HCT116 (cell line): ENCODE results near the gene NEK5. TPM values are rescaled to one million over a fixed set of nuclear protein-coding genes. Genes with fewer than 3 reads are reported as not detected.

Source experiments
- ATAC-seq: fragments of 200-7000 bp; cut with Tn5 transposase; 2 replicates; pipeline ENCODE4 v1.9.1; 2020; ENCODE audit warnings: mild to moderate bottlenecking, moderate library complexity
- BruUV-seq: library from RNA; stranded (reverse); fragments of 400-500 nt; replicated peaks from 2 replicates; lab custom pipeline; 2021; lab: Mats Ljungman, UMichigan
- CTCF ChIA-PET: fragments of 300-600 bp; sonication (Branson Sonifier 250); formaldehyde crosslinking; loops from one replicate; lab custom pipeline; 2021; ENCODE audit warnings: antibody characterized with exemption; lab: Charles Lee
- POLR2A ChIA-PET: fragments of 300-600, 350-600 bp; sonication (Branson Sonifier 250); formaldehyde crosslinking; loops from one replicate; lab custom pipeline; 2021; ENCODE audit warnings: antibody characterized with exemption; lab: Charles Lee
- RAD21 ChIA-PET, 2 experiments: fragments of 300-600 bp; sonication (Branson Sonifier 250); formaldehyde crosslinking; loops; one replicate each; lab custom pipeline; 2023; ENCODE audit warnings: low total read pairs in 2 of 2; ENCODE audit not compliant: uncharacterized antibody in 2 of 2, unreplicated experiment in 2 of 2, low non-redundant PET in 1 of 2; lab: Charles Lee
- DNase-seq: peaks from one replicate; pipeline ENCODE4 v3.0.0-alpha.2; 2010; ENCODE audit warnings: low read depth, low spot score
- H2AFZ ChIP-seq: fragments of 200-600 bp; shearing (Covaris generic), sonication (generic); 2 replicates; pipeline ENCODE4 v1.6.1; 2017; ENCODE audit warnings: low read depth, mixed run types, mixed read lengths, antibody characterized with exemption, low read length; ENCODE audit not compliant: poor library complexity, severe bottlenecking
- H3K27ac ChIP-seq: 2 replicates; pipeline ENCODE4 v1.5.1; 2012; ENCODE audit warnings: low read depth, low read length
- H3K27me3 ChIP-seq: fragments of 200-600 bp; sonication (generic); 2 replicates; pipeline ENCODE4 v1.6.1; 2016; ENCODE audit warnings: mixed run types, low read length, mixed read lengths; ENCODE audit not compliant: insufficient read depth
- H3K36me3 ChIP-seq, 2 experiments: fragments of 200-500 bp in 1 of 2; fragments of 200-600 bp in 1 of 2; sonication (Bioruptor generic) in 1 of 2; sonication (generic) in 1 of 2; 2 replicates each; pipeline versions ENCODE4 v1.5.1 to v1.6.1; 2014 to 2016; ENCODE audit warnings: low read length in 2 of 2, inconsistent platforms in 1 of 2, mixed read lengths in 1 of 2, mixed run types in 1 of 2; ENCODE audit not compliant: insufficient read depth in 2 of 2, control insufficient read depth in 1 of 2
- H3K4me1 ChIP-seq, 2 experiments: fragments of 200-600 bp in 1 of 2; sonication (generic) in 1 of 2; 2 replicates each; pipeline versions ENCODE4 v1.5.1 to v1.6.1; 2012 to 2017; ENCODE audit warnings: low read length in 2 of 2, inconsistent platforms in 1 of 2, mild to moderate bottlenecking in 1 of 2, mixed read lengths in 1 of 2, mixed run types in 1 of 2, moderate library complexity in 1 of 2; ENCODE audit not compliant: insufficient read depth in 2 of 2, control insufficient read depth in 1 of 2
- H3K4me2 ChIP-seq: fragments of 200-600 bp; sonication (generic); 2 replicates; pipeline ENCODE4 v1.6.1; 2017; ENCODE audit warnings: mixed run types, low read length, mixed read lengths
- H3K4me3 ChIP-seq, 2 experiments: fragments of 200-600 bp in 1 of 2; sonication (generic) in 1 of 2; replicated peaks in 1 of 2; 2 replicates each; pipeline ENCODE4 v1.5.1; 2011 to 2016; ENCODE audit warnings: low read length in 2 of 2, control low read depth in 1 of 2, low read depth in 1 of 2, mild to moderate bottlenecking in 1 of 2, mixed read lengths in 1 of 2, mixed run types in 1 of 2
- H3K79me2 ChIP-seq: fragments of 200-600 bp; sonication (generic); 2 replicates; pipeline ENCODE4 v1.6.1; 2017; ENCODE audit warnings: mild to moderate bottlenecking, mixed run types, low read length, moderate library complexity, mixed read lengths; ENCODE audit not compliant: insufficient read depth
- H3K9ac ChIP-seq: fragments of 200-600 bp; sonication (generic); 2 replicates; pipeline ENCODE4 v1.6.1; 2016; ENCODE audit warnings: low read length, mixed read lengths
- H3K9me2 ChIP-seq: fragments of 200-600 bp; sonication (generic), shearing (Covaris generic); 2 replicates; pipeline ENCODE4 v1.6.1; 2017; ENCODE audit warnings: mixed run types, mild to moderate bottlenecking, moderate library complexity; ENCODE audit not compliant: insufficient read depth
- H3K9me3 ChIP-seq, 2 experiments: fragments of 200-500 bp in 1 of 2; fragments of 200-600 bp in 1 of 2; sonication (Bioruptor generic) in 1 of 2; sonication (generic) in 1 of 2; 2 replicates each; pipeline ENCODE4 v1.6.1; 2014 to 2017; ENCODE audit warnings: low read length in 2 of 2, mixed read lengths in 2 of 2, inconsistent platforms in 1 of 2, low read depth in 1 of 2, mild to moderate bottlenecking in 1 of 2, mixed run types in 1 of 2, moderate library complexity in 1 of 2; ENCODE audit not compliant: control insufficient read depth in 1 of 2, insufficient read depth in 1 of 2
- H4K20me1 ChIP-seq: fragments of 200-600 bp; sonication (generic), shearing (Covaris generic); 2 replicates; pipeline ENCODE4 v1.6.1; 2017; ENCODE audit warnings: mixed run types, mild to moderate bottlenecking, moderate library complexity; ENCODE audit not compliant: insufficient read depth
- CEBPB ChIP-seq: IDR thresholded peaks from 2 replicates; pipeline ENCODE4 v1.6.1; 2012; ENCODE audit warnings: low read depth
- EGR1 ChIP-seq: IDR thresholded peaks from 2 replicates; pipeline ENCODE4 v1.6.1; 2012; ENCODE audit warnings: low read depth
- EZH2phosphoT487 ChIP-seq: fragments of 200-600 bp; IDR thresholded peaks from 2 replicates; pipeline ENCODE4 v1.6.1; 2018; ENCODE audit warnings: antibody characterized with exemption, borderline replicate concordance
- FOSL1 ChIP-seq: IDR thresholded peaks from 2 replicates; pipeline ENCODE4 v1.6.1; 2012; ENCODE audit warnings: low read depth
- JUND ChIP-seq: IDR thresholded peaks from 2 replicates; pipeline ENCODE4 v1.6.1; 2012
- POLR2AphosphoS5 ChIP-seq: IDR thresholded peaks from 2 replicates; pipeline ENCODE4 v1.6.1; 2011; ENCODE audit warnings: mild to moderate bottlenecking, low read depth, low read length, moderate library complexity
- RAD21 ChIP-seq: IDR thresholded peaks from 2 replicates; pipeline ENCODE4 v1.6.1; 2012; ENCODE audit warnings: low read depth, mild to moderate bottlenecking
- SIN3A ChIP-seq: IDR thresholded peaks from 2 replicates; pipeline ENCODE4 v1.6.1; 2012; ENCODE audit warnings: low read depth
- SP1 ChIP-seq: IDR thresholded peaks from 2 replicates; pipeline ENCODE4 v1.6.1; 2012; ENCODE audit warnings: low read depth
- SRF ChIP-seq: IDR thresholded peaks from 2 replicates; pipeline ENCODE4 v1.6.1; 2012; ENCODE audit warnings: low read depth
- TCF7L2 ChIP-seq: IDR thresholded peaks from 2 replicates; pipeline ENCODE4 v1.7.0; 2011; ENCODE audit warnings: borderline replicate concordance, inconsistent platforms; ENCODE audit not compliant: insufficient read depth, insufficient read length; ENCODE audit errors: extremely low read depth
- YY1 ChIP-seq: IDR thresholded peaks from 2 replicates; pipeline ENCODE4 v1.6.1; 2011; ENCODE audit warnings: low read length, low read depth, moderate library complexity, mild to moderate bottlenecking; ENCODE audit not compliant: insufficient replicate concordance; ENCODE audit errors: extremely low read depth
- ZFX ChIP-seq: fragments of 450-650 bp; IDR thresholded peaks from 2 replicates; pipeline ENCODE4 v1.6.1; 2017
- ZNF274 ChIP-seq: fragments of 200-500 bp; sonication (Bioruptor generic); IDR thresholded peaks from 2 replicates; pipeline ENCODE4 v1.6.1; 2014; ENCODE audit warnings: mild to moderate bottlenecking, low read depth, low read length, inconsistent platforms
- intact Hi-C: fragments of 100-400 bp; cut with micrococcal nuclease; formaldehyde crosslinking; loops from 2 replicates; pipeline ENCODE4 v1.10.0; 2022
- total RNA-seq: library from RNA; stranded (reverse); gene quantifications from one replicate; pipeline ENCODE4 v1.2.1, GENCODE V29; 2021; ENCODE audit not compliant: unreplicated experiment
- TF ChIP-seq, protein P1 (sequence below): IDR thresholded peaks from 2 replicates; pipeline ENCODE4 v1.6.1; 2011; ENCODE audit warnings: mild to moderate bottlenecking, low read length, moderate library complexity; ENCODE audit not compliant: insufficient replicate concordance; ENCODE audit errors: extremely low read depth
- TF ChIP-seq, protein P2 (sequence below): IDR thresholded peaks from 2 replicates; pipeline ENCODE4 v1.6.1; 2012; ENCODE audit warnings: low read depth
- TF ChIP-seq, protein P3 (sequence below): IDR thresholded peaks from 2 replicates; pipeline ENCODE4 v1.6.1; 2012
- TF ChIP-seq, protein P4 (sequence below), 3 experiments: fragments of 200-600 bp in 1 of 3; sonication (generic) in 1 of 3; IDR thresholded peaks in 2 of 3; conservative IDR thresholded peaks in 1 of 3; 2 replicates each; pipeline ENCODE4 v1.5.1; 2012 to 2017; ENCODE audit warnings: low read depth in 2 of 3, low read length in 2 of 3, antibody characterized with exemption in 1 of 3, borderline replicate concordance in 1 of 3, control low read depth in 1 of 3, mild to moderate bottlenecking in 1 of 3, mixed read lengths in 1 of 3, mixed run types in 1 of 3, moderate library complexity in 1 of 3; ENCODE audit not compliant: insufficient read depth in 1 of 3
- TF ChIP-seq, protein P5 (sequence below): IDR thresholded peaks from 2 replicates; pipeline ENCODE4 v1.6.1; 2012

NEK5 gene
- total RNA-seq, 1 experiment from 2014 or later, result 1.5 TPM

DNA sequence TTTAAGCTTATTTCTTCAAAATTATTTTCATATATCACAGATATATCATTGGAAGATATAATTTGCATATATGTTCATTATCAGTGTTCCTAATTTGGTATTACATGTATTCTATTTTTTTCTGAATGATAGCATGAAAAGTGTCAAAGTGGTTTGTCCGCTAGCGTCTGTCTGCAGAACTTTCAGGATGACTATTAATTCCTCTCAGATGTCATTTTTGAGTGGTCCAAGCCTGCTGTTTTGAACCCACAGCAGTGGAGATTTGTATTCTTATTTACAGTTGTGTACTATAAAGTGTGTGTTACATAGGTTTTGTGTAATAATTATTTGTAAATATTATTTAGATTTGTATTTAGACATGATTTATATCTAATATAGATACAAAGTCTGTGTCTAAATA, 95.8 kb downstream of the NEK5 start:
- no peak overlapping the region for H3K4me2 ChIP-seq
- TF ChIP-seq ZNF274 (no peak), EGR1 (no peak), EZH2phosphoT487 (no peak), POLR2AphosphoS5 (no peak), JUND (no peak), RAD21 (no peak), FOSL1 (no peak), CEBPB (no peak), YY1 (no peak), TCF7L2 (no peak), SIN3A (no peak), ZFX (no peak), SRF (no peak), SP1 (no peak)
- TF ChIP-seq, protein P1, sequence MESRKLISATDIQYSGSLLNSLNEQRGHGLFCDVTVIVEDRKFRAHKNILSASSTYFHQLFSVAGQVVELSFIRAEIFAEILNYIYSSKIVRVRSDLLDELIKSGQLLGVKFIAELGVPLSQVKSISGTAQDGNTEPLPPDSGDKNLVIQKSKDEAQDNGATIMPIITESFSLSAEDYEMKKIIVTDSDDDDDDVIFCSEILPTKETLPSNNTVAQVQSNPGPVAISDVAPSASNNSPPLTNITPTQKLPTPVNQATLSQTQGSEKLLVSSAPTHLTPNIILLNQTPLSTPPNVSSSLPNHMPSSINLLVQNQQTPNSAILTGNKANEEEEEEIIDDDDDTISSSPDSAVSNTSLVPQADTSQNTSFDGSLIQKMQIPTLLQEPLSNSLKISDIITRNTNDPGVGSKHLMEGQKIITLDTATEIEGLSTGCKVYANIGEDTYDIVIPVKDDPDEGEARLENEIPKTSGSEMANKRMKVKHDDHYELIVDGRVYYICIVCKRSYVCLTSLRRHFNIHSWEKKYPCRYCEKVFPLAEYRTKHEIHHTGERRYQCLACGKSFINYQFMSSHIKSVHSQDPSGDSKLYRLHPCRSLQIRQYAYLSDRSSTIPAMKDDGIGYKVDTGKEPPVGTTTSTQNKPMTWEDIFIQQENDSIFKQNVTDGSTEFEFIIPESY, result no peak
- TF ChIP-seq, protein P2, sequence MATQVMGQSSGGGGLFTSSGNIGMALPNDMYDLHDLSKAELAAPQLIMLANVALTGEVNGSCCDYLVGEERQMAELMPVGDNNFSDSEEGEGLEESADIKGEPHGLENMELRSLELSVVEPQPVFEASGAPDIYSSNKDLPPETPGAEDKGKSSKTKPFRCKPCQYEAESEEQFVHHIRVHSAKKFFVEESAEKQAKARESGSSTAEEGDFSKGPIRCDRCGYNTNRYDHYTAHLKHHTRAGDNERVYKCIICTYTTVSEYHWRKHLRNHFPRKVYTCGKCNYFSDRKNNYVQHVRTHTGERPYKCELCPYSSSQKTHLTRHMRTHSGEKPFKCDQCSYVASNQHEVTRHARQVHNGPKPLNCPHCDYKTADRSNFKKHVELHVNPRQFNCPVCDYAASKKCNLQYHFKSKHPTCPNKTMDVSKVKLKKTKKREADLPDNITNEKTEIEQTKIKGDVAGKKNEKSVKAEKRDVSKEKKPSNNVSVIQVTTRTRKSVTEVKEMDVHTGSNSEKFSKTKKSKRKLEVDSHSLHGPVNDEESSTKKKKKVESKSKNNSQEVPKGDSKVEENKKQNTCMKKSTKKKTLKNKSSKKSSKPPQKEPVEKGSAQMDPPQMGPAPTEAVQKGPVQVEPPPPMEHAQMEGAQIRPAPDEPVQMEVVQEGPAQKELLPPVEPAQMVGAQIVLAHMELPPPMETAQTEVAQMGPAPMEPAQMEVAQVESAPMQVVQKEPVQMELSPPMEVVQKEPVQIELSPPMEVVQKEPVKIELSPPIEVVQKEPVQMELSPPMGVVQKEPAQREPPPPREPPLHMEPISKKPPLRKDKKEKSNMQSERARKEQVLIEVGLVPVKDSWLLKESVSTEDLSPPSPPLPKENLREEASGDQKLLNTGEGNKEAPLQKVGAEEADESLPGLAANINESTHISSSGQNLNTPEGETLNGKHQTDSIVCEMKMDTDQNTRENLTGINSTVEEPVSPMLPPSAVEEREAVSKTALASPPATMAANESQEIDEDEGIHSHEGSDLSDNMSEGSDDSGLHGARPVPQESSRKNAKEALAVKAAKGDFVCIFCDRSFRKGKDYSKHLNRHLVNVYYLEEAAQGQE, result no peak
- TF ChIP-seq, protein P3, sequence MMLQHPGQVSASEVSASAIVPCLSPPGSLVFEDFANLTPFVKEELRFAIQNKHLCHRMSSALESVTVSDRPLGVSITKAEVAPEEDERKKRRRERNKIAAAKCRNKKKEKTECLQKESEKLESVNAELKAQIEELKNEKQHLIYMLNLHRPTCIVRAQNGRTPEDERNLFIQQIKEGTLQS, result no peak
- TF ChIP-seq, protein P4, sequence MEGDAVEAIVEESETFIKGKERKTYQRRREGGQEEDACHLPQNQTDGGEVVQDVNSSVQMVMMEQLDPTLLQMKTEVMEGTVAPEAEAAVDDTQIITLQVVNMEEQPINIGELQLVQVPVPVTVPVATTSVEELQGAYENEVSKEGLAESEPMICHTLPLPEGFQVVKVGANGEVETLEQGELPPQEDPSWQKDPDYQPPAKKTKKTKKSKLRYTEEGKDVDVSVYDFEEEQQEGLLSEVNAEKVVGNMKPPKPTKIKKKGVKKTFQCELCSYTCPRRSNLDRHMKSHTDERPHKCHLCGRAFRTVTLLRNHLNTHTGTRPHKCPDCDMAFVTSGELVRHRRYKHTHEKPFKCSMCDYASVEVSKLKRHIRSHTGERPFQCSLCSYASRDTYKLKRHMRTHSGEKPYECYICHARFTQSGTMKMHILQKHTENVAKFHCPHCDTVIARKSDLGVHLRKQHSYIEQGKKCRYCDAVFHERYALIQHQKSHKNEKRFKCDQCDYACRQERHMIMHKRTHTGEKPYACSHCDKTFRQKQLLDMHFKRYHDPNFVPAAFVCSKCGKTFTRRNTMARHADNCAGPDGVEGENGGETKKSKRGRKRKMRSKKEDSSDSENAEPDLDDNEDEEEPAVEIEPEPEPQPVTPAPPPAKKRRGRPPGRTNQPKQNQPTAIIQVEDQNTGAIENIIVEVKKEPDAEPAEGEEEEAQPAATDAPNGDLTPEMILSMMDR (IDR thresholded peaks at IDR 0.05 in 2 of 3, conservative IDR thresholded peaks at IDR 0.05 in 1 of 3; ENCODE audit: borderline replicate concordance in 1 of 3, insufficient read depth in 1 of 3, low read depth in 2 of 3, low read length in 2 of 3), result no peak
- TF ChIP-seq, protein P5, sequence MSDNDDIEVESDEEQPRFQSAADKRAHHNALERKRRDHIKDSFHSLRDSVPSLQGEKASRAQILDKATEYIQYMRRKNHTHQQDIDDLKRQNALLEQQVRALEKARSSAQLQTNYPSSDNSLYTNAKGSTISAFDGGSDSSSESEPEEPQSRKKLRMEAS, result no peak
- no peak overlapping the region for H3K27ac ChIP-seq
- H3K36me3 ChIP-seq, result peaks cover 5 to 8% of the 10 kb centered on the region in 2 experiments; a peak in 2 of 4 replicates
- H3K4me1 ChIP-seq, result no peaks in the 10 kb centered on the region
- ChIA-PET POLR2A (no interaction called here), RAD21 (no interaction called here), CTCF (no interaction called here)
- no peaks in the 10 kb centered on the region for H4K20me1 ChIP-seq
- H3K79me2 ChIP-seq, result no peaks in the 10 kb centered on the region
- ATAC-seq (no peak), DNase-seq (no peak)
- no peak overlapping the region for H2AFZ ChIP-seq
- H3K9ac ChIP-seq, result no peak overlapping the region
- H3K9me2 ChIP-seq, result no peaks in the 10 kb centered on the region
- no peak overlapping the region for H3K4me3 ChIP-seq
- H3K27me3 ChIP-seq, result no peaks in the 10 kb centered on the region
- no TSS peak for BruUV-seq
- intact Hi-C loops, result no loop called here
- H3K9me3 ChIP-seq, result no peaks in the 10 kb centered on the region
